ENCODE measurements around the gene CYP46A1. TPM values are rescaled to one million over a fixed set of nuclear protein-coding genes. Genes with fewer than 3 reads are reported as not detected.

The CYP46A1 gene
- total RNA-seq, 1 donor from 2014 or later = 1.3 TPM

DNA sequence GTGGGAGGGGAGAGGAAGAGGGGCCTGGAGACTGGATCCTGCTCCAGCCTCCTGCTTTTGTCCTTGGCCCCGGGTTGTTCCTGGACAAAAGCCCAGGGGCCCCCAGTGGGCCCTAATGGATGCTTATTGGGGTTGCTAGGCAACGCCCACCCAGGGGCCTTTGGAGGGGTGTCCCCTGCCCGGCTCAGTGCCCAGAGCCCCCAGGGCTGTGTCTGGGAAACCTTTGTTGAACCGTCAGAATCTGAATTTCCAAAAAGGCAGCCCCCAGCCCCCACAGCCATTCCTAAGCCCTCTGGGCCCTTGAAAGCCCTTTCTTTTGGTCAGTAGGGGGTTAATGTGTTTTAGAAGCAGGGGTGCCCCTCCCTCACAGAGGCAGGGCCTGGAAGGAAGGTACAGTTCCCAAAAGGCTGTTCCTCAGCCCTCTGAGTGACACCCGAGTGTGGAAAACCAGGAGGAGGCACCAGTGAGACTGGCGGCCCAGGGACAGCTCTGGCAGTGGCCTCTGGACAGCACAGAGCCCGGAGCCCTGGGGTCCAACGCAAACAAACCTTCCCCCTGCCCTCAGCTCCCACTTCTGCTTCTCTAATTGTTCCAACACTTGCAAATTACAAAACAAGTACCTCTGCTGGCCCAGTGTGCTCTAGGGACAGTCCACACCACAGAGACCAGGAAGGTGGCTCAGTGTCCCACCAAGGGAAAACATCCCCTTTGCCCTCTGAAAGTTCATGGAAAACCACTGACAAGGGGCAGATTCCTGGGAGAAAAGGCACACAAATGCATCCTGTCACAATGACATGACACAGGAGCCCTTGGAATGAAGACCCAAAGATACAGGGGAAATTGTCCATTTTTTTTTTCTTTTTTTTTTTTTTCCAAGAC is 19.8 kb upstream of the CYP46A1 start:
- Histone ChIP-seq H3K4me3 (no peak overlapping the region), H3K4me1 (no peaks in the 10 kb centered on the region), H3K9me3 (no peaks in the 10 kb centered on the region), H3K27ac (no peak overlapping the region), H3K36me3 (no peaks in the 10 kb centered on the region), H3K27me3 (peaks cover 4% of the 10 kb centered on the region)
- TF ChIP-seq, protein P1, sequence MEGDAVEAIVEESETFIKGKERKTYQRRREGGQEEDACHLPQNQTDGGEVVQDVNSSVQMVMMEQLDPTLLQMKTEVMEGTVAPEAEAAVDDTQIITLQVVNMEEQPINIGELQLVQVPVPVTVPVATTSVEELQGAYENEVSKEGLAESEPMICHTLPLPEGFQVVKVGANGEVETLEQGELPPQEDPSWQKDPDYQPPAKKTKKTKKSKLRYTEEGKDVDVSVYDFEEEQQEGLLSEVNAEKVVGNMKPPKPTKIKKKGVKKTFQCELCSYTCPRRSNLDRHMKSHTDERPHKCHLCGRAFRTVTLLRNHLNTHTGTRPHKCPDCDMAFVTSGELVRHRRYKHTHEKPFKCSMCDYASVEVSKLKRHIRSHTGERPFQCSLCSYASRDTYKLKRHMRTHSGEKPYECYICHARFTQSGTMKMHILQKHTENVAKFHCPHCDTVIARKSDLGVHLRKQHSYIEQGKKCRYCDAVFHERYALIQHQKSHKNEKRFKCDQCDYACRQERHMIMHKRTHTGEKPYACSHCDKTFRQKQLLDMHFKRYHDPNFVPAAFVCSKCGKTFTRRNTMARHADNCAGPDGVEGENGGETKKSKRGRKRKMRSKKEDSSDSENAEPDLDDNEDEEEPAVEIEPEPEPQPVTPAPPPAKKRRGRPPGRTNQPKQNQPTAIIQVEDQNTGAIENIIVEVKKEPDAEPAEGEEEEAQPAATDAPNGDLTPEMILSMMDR (IDR thresholded peaks at IDR 0.05) = no peak
- intact Hi-C loops (cut with DNase I) = no loop called here
- ATAC-seq (no peak), DNase-seq (no peak)

DNA sequence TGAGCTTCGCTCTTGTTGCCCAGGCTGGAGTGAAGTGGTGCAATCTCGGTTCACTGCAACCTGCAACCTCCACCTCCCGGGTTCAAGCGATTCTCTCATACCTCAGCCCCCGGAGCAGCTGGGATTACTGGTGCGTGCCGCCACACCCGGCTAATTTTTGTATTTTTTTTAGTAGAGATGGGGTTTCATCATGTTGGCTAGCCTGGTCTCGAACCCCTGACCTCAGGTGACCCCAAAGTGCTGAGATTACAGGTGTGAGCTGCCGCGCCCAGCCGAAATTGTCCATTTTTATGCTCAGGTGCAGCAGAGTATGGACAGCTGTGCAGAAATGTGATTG is 19.2 kb upstream of the CYP46A1 start:
- no peaks in the 10 kb centered on the region for H3K4me1 ChIP-seq
- no peaks in the 10 kb centered on the region for H3K36me3 ChIP-seq
- TF ChIP-seq, protein P1 (IDR thresholded peaks at IDR 0.05) = no peak
- no peak for ATAC-seq
- H3K27me3 ChIP-seq = no peaks in the 10 kb centered on the region
- H3K4me3 ChIP-seq = no peak overlapping the region
- intact Hi-C loops (cut with DNase I) = no loop called here
- DNase-seq = no peak
- H3K9me3 ChIP-seq = no peaks in the 10 kb centered on the region
- no peak overlapping the region for H3K27ac ChIP-seq

DNA sequence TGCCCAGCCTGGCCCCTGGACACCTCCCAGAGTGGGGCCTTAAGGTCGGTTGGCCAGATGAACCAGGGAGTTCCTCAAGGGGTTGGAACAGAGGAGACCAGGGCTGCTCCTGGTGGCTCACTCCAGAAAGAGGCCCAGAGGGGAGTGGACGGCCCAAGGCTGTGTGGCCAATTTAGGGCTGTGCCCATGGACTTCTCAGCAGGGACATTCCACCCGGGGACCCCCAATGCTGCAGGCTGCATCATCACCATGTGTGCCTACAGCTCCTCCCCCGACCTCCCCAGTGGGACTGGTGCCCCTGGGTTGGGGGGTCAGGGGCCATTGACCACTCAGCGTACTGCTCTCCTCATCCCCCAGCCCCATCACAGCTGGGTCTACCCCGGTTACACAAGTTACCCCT is 17.6 kb upstream of the CYP46A1 start:
- Histone ChIP-seq H3K9me3 (no peaks in the 10 kb centered on the region), H3K4me1 (no peaks in the 10 kb centered on the region), H3K4me3 (no peak overlapping the region), H3K27me3 (no peaks in the 10 kb centered on the region), H3K27ac (no peak overlapping the region), H3K36me3 (no peaks in the 10 kb centered on the region)
- TF ChIP-seq, protein P1 (IDR thresholded peaks at IDR 0.05) = no peak
- intact Hi-C loops (cut with DNase I) = no loop called here
- DNase-seq (peak; percentile 32), ATAC-seq (no peak)

DNA sequence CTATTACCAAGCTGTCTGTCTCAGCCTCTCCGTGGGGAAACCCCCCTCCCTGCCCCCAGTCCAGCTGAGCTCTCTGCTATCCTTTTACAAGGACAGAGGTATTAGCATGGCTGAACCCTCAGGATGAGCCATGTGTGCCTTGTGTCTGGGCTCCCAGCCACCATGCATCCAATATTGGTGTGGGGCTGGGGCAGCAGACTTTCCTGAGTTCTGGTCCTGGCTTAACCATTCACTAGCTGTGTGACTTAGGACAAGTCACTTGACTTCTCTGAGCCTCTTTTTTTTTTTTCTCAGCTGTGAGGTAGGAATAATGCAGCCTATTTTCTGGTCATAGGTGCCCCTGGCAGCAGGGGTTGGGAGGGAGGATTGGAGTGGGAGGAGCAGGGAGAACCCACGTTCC is 17.1 kb upstream of the CYP46A1 start:
- no peak for ATAC-seq
- Histone ChIP-seq H3K9me3 (no peaks in the 10 kb centered on the region), H3K4me1 (no peaks in the 10 kb centered on the region), H3K4me3 (no peak overlapping the region), H3K36me3 (no peaks in the 10 kb centered on the region), H3K27me3 (no peaks in the 10 kb centered on the region), H3K27ac (no peak overlapping the region)
- TF ChIP-seq, protein P1 (IDR thresholded peaks at IDR 0.05) = no peak
- intact Hi-C loops (cut with DNase I) = no loop called here
- DNase-seq = no peak

DNA sequence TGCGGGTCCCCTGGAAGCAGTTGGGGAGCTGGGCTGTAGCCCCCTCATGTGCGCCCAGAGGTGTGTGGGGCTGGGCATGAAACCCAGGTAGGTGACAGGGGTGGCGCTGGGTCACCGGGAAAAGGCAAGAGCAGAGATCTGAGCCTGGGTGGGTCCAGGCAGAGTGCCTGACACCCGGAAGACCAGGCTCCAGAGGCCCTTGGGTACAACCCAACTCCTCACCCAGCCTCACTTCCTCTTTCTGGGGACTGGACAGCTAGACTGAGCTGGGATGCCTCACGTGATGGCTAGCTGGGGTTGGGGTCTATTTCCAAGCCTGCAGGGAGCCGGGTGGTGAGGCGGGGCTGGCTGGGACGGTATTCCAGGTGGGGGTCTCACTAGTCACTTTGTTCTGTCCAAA is 16.3 kb upstream of the CYP46A1 start:
- Histone ChIP-seq H3K9me3 (no peaks in the 10 kb centered on the region), H3K4me1 (no peaks in the 10 kb centered on the region), H3K27me3 (no peaks in the 10 kb centered on the region), H3K4me3 (no peak overlapping the region), H3K27ac (no peak overlapping the region), H3K36me3 (no peaks in the 10 kb centered on the region)
- DNase-seq = peak; percentile 46
- no peak for ATAC-seq
- TF ChIP-seq, protein P1 (IDR thresholded peaks at IDR 0.05) = no peak
- intact Hi-C loops (cut with DNase I) = no loop called here
